HG03457 (cell line): ENCODE measurements around the gene TAAR1.
"Not testable (repeated sequence)": the region's sequence is repeated elsewhere in the genome, so short reads cannot be mapped to it uniquely, and the experiment has no call there.

Source experiments
- ATAC-seq: cut with Tn5 transposase; IDR thresholded peaks from one replicate; pipeline ENCODE4 v1.9.1; 2021; ENCODE audit warnings: moderate number of reproducible peaks; ENCODE audit not compliant: unreplicated experiment

TAAR1 gene

DNA sequence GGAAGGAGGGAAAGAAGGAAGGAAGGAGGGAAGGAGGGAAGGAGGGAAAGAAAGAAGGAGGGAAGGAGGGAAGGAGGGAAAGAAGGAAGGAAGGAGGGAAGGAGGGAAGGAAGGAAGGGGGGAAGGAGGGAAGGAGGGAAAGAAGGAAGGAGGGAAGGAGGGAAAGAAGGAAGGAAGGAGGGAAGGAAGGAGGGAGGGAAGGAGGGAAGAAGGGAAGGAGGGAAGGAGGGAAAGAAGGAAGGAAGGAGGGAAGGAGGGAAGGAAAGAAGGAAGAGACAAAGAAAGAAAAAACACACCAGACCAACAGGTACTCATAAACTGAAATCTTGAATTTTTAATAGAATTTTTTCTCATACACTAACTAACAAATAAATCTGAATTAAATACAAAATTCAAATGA is 58.1 kb downstream of the TAAR1 start:
- not testable (repeated sequence) for ATAC-seq

DNA sequence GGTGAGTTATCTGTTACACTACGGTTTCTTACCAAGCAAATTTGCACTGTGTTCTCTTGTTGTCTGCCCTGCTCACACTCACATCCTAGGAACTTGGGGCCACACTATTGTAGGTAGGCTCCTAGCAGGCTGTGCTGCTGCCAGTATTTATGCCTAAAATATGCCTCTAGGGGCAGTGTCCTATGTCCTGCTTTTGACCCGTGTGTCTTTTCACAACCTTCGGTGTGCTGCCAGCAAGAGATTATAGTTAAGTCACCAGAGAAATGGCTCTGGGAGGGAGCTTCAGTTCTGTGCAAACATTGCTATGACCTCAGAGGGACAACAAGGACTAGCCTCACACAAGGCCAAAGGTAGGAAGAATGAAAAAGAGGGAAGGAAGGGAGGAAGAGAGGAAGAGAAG is 60.5 kb downstream of the TAAR1 start:
- ATAC-seq = no peak

DNA sequence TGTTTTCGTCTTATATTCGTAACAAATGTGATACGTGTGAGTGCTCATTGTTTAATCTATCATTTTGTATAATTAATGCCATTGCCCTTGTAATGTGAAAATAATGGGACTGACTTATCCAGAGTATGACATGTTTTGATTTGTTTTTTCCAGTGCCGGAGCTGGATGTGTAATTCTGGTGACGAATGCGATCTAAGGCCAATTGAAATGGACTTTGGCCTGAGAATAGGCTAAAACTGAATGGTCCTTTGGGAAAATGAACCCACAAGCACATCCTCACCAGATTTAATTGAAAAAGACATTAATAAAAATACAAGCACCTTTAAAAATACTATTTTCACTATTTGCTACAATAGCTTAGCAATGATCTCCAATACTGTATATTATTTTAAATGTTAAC is 62.8 kb downstream of the TAAR1 start:
- ATAC-seq = no peak
